Endothelial cell of umbilical vein (primary cell): ENCODE results near the gene THSD1.

Experiments
- JUN ChIP-seq: IDR thresholded peaks from 2 replicates; pipeline ENCODE4 v1.6.1; 2011; ENCODE audit warnings: borderline replicate concordance, low read depth; ENCODE audit not compliant: insufficient read length, insufficient read depth
- POLR2A ChIP-seq: IDR thresholded peaks from 2 replicates; pipeline ENCODE4 v1.6.1; 2012; ENCODE audit warnings: low read depth, mild to moderate bottlenecking, control low read depth, low read length
- TF ChIP-seq, protein P1 (sequence below), 2 donors: IDR thresholded peaks; 1 replicate in 1 of 2; 2 replicates in 1 of 2; pipeline ENCODE4 v1.5.1; 2011; ENCODE audit warnings: low read length in 2 of 2, mild to moderate bottlenecking in 2 of 2, moderate library complexity in 2 of 2, control low read depth in 1 of 2, inconsistent platforms in 1 of 2, low read depth in 1 of 2; ENCODE audit not compliant: insufficient read depth in 1 of 2; ENCODE audit errors: extremely low read depth in 1 of 2

DNA sequence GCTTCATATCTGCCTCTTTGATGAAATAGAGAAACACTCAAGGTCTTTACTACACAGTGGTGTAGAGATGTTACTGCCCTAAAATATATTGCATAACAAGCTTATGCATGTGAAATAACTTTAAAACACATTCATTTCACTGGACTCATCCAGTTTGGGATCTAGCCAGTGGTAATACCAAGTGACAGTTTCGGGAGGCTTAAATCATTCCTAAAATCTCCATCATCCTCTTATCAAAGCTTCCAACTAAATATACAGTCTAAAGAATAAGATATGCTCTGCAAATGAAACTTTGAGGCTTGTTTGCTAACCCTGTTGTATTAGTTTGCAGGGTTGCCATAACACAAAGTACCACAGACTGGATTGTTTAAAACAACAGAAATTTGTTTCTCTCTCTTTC is 52.8 kb downstream of the THSD1 start:
- TF ChIP-seq, protein P1, sequence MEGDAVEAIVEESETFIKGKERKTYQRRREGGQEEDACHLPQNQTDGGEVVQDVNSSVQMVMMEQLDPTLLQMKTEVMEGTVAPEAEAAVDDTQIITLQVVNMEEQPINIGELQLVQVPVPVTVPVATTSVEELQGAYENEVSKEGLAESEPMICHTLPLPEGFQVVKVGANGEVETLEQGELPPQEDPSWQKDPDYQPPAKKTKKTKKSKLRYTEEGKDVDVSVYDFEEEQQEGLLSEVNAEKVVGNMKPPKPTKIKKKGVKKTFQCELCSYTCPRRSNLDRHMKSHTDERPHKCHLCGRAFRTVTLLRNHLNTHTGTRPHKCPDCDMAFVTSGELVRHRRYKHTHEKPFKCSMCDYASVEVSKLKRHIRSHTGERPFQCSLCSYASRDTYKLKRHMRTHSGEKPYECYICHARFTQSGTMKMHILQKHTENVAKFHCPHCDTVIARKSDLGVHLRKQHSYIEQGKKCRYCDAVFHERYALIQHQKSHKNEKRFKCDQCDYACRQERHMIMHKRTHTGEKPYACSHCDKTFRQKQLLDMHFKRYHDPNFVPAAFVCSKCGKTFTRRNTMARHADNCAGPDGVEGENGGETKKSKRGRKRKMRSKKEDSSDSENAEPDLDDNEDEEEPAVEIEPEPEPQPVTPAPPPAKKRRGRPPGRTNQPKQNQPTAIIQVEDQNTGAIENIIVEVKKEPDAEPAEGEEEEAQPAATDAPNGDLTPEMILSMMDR (IDR thresholded peaks at IDR 0.05; ENCODE audit: extremely low read depth in 1 of 2, insufficient read depth in 1 of 2, low read depth in 1 of 2, low read length in 2 of 2): no peak
- TF ChIP-seq POLR2A: no peak
- no peak for TF ChIP-seq JUN
